ENCODE data around the gene ZDHHC20.
A peak's percentile ranks its signal among the peaks of the same experiment; 100 is the strongest.

ZDHHC20 gene

DNA sequence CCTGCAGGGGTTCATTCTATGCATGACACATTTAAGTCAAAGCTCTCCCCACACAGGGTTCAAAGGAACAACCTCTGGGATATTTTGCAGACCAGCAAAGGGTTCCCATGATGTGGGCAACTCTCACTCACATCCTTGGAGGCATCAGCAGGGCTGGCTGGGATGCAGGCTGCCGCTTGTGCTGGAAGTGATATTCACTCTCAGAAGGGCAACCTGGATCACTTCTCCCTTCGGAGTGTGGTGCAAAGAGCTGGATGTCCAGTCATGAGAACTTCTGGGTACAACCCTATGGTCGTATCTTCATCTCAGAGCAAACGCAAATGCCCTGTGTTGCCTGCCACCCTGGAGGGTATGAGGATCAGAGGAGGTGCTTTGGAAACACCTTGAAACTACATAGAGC, 98.6 kb downstream of the ZDHHC20 start:
- DNase-seq: no peak

DNA sequence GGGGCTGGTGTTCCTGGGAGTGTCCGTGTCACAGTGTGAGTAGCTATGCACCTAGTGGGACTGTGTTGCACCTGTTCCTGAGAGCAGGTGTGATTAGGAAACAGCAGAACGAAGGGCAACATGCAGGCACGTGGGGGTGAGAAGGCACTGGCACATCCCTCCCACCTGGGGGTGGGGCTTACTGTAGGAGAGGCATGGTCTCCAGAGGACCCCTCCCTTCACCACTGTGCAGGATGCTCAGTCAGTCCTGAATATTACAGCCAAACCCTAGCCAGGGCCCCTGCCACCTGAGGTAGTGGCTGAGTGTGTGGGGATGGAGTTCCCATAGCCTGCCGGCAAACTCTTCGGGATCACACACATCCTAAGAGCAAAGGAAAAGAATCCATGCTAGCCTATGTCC, 99.2 kb downstream of the ZDHHC20 start:
- no peak for DNase-seq

DNA sequence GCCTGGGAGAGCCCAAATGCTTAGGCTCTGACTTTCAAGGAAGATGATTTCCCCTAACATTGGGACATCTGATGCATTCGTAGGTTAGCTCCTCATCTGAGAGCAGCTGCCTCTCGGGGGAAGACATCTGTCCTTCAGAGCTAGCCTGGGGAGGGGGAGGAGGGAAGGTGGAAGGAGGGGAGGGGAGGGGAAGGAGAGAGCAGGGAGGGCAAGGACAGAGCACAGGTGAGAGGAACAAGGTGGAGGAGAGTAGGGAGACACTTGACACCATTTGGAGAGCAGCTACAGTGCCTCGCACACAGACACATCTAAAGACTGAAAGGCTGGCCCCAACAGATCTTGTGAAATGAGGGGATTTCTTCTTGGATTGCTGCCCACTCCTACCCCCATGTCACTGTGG, 103.8 kb downstream of the ZDHHC20 start:
- DNase-seq: no peak

DNA sequence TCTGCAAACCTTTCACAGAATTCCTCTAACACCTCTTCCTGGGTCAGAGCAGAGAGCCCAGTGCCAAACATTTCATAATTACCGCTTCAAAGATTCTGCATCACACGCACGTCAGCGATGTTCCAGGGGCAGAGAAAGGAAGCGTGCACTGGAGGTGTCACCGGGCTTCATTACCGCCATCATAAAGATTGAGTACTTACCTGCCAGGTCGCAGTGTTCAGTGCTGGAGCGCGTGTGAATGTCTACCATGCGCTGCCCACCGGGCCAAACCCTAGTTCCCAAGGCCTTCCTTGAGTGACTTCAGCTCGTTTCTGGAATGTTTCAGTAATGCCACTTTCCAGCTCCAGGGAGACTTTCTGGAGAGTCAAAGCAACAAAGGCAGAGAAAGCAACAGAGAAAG, 104.4 kb downstream of the ZDHHC20 start:
- no peak for DNase-seq

GRCh38 chr13:21348488-21349120, 110.5 kb downstream of the ZDHHC20 start:
- DNase-seq: no peak

DNA sequence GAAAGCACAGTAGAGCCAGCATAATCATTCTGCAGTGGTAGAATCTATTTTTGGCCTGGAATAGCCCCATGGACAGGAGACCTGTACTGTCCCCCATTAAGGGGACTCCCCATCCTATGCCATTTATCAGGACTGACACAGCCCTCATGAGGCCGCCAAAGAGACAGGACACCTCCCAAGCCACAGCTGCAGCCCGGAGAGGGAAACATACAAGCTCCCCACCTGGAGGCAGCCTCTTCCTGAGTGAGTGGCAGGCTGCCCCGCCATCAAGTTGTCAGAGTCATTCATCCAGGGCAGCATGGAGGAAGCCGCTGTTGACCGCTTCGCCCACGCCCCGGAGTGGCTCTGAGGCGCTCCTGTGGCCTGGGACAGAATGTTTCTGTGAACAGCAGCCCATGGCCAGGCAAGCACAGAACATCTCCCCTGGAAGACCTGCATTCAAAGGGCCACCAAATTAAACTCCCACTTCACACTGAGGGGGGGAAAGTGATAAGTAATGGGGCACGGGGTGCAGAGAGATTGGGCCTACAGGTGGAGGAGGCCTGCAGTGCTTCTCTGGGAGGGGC, 111.3 kb downstream of the ZDHHC20 start:
- DNase-seq: no peak

DNA sequence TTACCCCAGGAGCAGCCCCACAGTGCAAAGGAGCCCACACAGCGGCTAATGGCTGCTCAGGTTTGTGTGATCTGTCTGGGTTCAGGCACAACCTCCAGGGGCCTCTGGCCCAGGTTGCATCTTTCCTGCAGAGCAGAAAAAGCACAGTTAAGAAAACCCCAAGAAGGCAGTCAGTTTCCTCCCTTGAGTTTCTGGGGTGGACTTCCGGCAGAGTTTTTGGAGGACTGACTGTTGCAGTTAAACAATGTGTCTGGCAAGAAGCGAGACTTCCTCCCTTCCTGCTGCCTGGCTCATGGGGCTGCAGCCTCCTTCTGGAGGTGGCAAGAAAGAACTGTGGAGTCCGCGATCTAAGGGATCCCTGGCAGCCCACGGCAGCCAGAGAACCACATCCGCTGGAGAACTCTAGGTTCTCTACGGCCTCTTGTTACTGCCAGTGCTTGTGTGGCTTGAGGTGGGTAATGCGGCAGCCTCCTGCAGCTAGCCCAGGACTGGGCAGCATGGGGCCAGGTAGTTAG, 114.4 kb downstream of the ZDHHC20 start:
- DNase-seq: no peak

- no peak for DNase-seq
Observed at GRCh38 chr13:21343659-21344058, 115.4 kb downstream of the ZDHHC20 start.

GRCh38 chr13:21342699-21343442, 116.2 kb downstream of the ZDHHC20 start:
- DNase-seq: no peak

DNA sequence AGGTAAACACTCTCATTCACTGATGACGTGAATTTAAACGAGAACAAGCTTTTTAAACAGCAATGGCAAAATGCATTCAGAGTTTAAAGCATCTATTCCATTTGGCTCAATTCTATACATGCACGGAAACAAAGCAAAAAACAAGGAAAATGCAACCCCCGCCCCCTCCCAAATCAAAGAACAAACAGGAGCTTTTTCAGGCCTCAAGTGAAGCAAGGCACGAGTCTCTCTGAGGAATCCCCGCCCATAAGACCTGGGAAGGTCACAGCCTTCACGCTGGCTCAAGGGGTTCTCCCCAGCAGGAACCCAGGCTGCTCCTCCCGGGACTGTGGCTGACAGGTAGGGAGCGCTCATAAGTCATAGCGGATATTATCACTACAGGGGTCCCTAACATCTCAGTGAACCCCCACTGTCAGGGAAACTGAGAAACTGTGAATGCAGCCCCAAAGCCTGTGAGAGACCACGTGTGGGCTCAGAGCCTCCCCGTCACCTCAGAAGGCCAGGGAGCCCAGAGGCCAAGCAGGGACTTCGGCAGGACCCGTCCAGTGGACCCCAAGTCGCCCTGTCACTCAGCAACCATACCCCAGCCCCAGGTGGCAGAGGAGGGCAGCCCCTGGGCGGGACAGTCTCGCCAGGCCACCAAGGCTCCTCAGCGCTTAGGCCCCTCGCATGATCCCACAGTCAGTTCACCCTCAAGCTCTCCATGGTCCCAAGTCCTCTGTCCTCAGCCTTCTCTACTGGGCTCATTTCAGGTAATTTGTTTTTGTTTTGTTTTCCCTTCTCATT, 117.3 kb downstream of the ZDHHC20 start:
- DNase-seq: no peak

DNA sequence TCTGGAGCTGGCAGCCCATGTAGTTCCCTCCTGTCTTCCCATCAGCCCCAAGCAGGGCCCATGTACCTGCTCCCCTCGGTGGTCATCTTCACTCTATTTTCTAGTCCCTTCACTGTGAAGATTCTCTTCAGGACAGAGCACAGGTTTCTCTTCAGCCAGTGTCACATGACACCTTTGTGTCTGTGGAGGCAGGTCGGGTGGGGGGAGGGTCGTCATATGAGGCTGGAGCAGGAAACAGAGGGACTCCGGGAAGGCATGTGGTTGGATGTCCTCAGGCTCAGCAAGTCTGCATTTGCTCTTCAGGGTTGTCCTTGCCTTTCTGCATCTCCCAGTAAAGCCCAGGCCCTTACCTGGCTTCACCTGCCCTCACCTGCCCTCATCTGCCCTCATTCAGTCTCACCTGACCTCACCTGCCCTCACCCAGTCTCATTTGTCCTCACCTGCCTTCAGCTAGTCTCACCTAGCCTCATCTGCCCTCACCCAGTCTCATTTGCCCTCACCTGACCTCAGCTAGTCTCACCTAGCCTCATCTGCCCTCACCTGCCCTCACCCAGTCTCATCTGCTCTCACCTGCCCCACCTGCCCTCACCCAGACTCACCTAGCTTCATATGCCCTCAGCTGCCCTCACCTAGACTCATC, 120.3 kb downstream of the ZDHHC20 start:
- DNase-seq: peak in 1 of 2 experiments; percentile 40

GRCh38 chr13:21338156-21338555, 120.9 kb downstream of the ZDHHC20 start:
- peak in 1 of 2 experiments; percentile 36 for DNase-seq

DNA sequence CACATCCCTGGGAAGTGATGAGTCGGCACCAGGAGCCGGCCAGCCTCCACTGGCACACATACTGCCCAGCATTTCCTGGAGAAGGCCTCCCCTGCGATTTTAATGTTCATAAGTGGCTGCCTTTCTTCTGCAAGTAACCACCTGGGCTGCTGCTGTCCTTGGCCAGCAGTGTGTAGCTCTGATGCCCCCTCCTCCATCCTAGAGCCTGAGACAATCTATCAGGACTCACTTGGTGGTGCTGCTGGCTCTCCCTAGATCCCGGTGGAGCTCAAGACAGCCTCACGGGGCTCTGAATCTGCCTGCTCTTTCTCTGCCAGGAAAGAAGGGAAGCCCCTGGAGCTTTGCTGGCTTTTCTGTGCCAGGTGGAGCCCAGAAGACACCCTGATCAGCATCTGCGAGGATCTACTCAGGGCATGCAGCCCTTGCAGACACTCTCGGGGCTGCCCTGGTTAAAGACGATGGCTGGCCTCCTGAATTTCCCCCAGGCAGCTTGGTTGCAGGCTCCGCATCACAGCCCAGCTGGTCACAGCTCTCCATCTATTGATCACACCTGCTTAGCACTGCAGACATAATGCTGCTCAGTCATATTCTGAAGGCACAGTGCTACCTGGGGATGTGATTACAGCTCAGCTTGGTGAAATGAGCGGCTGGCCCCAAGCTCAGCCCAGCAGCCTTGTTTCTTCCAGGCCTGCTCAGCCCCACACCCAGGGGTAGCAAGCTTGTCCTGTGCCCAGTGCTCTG, 122.3 kb downstream of the ZDHHC20 start:
- peak in 1 of 2 experiments; percentile 10 for DNase-seq

DNA sequence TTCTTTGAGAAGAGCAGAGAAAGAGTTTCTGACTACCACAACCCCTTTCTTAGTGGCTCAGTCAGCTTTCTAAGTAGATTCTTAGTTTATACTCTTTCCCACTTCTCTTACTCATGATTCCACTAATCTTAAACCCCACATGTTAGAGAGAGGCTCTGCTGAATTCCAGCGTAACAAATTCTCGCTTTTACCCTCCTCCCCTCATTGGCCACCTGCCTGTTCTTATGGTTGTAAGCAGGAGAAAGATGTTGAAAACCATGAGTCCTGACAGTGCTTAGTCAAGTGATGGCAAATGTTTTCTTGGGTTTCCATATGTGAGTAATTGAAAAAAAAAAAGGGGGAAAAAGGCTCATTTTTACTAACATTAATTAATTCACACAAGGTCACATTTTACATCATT, 125.9 kb downstream of the ZDHHC20 start:
- no peak for DNase-seq

GRCh38 chr13:21330126-21330861, 128.8 kb downstream of the ZDHHC20 start:
- DNase-seq: no peak

- no peak for DNase-seq
Observed at GRCh38 chr13:21328836-21329477, 130.1 kb downstream of the ZDHHC20 start.

DNA sequence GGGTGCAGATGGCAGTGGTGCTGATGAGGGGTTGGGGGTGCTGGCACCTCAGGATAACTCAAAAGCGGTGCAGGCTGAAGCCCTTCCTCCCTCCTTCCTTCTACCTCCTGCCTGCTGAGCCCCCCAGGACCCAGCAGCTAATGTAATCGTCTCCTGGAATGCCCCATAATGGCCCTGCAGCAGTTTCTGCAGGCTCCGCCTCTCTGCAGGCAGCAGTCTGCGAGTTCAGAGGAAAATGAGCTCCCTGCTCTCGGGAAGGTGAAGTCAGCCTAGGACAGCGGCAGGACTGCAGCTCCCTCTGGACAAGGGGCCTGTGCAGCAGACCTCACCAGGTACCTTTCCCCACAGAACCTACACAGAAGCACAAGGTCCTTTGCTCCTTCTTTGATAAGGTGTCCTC, 130.9 kb downstream of the ZDHHC20 start:
- DNase-seq: no peak

DNA sequence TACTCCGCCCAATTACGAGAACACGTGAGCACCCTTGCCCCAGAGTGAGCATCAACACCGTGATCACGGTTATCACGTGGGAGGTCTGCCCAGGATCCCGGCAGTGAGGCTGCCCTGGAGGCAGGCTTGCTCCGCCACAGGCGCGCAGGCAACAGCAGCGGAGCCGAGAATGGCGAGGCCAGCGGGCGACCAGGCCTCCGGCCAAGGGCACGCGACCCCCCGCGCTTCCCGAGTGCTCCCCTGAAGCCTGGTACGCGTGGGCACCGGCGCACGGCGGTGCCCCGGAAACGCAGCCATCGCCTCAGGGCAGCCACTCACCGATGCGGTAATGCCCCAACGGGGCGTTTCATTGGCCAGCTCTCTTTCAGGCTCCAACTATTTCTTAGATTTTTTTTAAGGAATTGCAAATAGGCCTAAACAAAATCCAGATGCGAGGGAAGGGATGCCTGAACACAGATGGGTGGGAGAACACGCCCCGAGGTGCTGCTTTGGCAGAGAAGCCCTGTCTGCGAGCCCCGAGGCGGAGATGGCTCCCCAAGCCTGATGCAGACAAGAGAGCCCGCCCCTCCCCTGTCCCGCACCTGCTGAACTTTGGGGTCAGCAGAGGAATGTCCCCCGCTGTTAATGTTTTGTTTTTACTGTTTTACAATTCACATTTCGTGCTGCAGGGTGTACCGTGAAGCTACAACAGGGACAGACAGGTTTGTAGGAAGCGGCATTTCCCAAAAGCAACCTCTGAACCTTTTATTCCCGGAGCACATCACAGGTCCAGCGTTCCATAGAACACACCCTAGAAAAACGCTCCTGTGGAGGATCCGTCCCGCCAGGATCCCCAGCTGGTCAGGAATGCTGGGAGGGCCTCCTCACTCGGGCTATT, 132.7 kb downstream of the ZDHHC20 start:
- peak in 1 of 2 experiments; percentile 45 for DNase-seq

DNA sequence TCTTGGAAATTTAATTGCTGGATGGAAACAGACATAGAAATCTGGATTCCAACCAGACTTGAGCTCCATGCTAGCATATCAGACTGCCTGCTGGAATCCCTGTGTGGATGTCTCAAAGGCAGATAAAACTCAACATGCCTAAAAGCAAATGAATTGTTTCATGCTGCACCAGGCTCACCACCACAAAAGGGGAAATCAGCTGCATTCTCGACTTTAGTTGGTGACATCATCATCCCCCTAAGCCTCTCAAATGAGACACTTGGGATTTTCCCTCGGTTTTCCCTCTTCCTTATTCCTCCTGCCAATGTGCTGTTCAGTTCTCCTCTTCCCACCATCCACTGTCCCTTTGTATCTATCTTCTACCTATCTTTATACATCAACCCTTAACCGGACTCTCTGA, 134.3 kb downstream of the ZDHHC20 start:
- DNase-seq: no peak

DNA sequence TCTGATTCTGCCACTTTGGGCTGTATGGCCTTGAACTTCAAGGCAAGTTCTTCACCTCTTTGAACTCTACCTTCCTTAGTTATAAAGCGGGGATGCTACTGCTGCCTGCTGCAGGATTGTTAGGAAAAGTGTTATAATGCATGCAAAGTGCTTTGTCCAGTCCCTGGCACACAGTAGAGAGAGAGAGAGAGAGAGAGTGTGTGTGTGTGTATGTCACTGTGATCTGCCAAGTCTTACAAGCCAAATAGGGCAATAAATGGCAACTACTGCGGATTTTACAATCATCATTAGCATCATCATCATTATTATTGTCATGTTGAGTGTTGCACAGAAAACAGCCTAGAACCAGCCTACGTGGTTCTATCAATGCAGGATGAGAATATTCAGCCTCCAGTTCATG, 136.1 kb downstream of the ZDHHC20 start:
- DNase-seq: no peak
